Measurements from ENCODE around the gene RXRA. TPM values are rescaled to one million over a fixed set of nuclear protein-coding genes. Genes with fewer than 3 reads are reported as not detected.

The RXRA gene
- total RNA-seq, 1 donor from 2014 or later = 20.5 TPM

DNA sequence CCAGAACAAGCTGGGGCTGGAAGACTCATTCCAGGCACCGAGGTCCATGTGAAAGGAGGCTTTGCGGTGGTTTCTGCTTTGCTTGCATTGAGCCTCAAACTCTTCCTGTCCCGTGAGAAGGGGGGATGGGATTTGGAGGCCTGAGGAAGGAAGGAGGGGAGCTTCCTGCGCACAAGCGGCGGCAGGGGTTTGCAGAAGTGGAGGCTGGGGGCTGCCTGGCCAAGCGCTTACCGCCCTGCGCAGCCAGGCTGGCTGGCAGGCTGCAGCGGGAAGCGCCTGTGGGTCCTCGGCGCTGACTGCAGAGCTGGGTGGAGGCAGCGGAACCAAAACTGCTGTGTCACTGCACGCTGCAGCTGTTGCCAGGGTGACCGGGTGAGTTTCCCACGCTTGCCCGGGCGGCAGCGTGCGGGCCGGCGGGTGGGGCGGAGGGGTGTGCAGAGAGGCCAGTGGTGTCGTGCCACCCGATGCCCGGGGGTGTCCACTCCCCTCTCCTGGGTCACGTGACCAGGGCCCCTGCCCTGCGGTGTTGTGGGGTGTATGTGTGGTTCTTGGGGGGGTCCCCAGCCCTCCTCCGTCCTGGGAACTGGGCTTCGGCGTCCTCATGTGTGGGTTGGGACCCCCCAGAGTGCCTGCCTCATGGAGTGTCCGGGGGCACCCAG lies 81.0 kb downstream of the RXRA start:
- Mint-ChIP-seq H3K27ac (ENCODE audit: unreplicated experiment) (no peak overlapping the region), H3K9me3 (ENCODE audit: unreplicated experiment) (peaks cover 1% of the 10 kb centered on the region), H3K27me3 (ENCODE audit: unreplicated experiment) (peaks cover 3% of the 10 kb centered on the region), H3K4me1 (ENCODE audit: low read depth, unreplicated experiment) (peaks cover 5% of the 10 kb centered on the region), H3K4me3 (ENCODE audit: unreplicated experiment) (no peak overlapping the region), H3K36me3 (ENCODE audit: unreplicated experiment) (no peaks in the 10 kb centered on the region)
- TF ChIP-seq, protein P1, sequence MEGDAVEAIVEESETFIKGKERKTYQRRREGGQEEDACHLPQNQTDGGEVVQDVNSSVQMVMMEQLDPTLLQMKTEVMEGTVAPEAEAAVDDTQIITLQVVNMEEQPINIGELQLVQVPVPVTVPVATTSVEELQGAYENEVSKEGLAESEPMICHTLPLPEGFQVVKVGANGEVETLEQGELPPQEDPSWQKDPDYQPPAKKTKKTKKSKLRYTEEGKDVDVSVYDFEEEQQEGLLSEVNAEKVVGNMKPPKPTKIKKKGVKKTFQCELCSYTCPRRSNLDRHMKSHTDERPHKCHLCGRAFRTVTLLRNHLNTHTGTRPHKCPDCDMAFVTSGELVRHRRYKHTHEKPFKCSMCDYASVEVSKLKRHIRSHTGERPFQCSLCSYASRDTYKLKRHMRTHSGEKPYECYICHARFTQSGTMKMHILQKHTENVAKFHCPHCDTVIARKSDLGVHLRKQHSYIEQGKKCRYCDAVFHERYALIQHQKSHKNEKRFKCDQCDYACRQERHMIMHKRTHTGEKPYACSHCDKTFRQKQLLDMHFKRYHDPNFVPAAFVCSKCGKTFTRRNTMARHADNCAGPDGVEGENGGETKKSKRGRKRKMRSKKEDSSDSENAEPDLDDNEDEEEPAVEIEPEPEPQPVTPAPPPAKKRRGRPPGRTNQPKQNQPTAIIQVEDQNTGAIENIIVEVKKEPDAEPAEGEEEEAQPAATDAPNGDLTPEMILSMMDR (IDR thresholded peaks at IDR 0.05; ENCODE audit: partially characterized antibody, unreplicated experiment) = no peak
- DNase-seq = peak; percentile 65

DNA sequence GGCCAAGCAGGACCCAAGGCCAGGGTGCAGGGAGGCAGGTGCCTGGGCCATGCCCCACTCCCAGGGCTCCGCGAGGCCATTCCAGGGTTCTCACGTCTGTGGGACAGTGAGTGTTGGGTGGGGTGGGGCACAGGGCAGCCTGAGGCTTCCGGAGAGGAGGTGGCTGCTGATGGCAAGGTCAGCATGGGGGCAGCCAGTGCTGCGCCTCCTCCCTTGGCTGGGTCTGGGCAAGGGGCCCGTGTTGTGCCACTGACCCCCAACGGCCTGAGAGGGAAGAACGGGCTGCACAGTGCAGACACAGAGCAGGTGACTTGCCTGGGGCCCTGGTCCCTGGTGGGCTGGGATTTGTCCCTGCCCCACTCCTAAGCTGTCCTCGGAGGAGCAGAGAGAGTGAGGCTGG lies 82.1 kb downstream of the RXRA start:
- Mint-ChIP-seq H3K27ac (ENCODE audit: unreplicated experiment) (no peak overlapping the region), H3K9me3 (ENCODE audit: unreplicated experiment) (peaks cover 4% of the 10 kb centered on the region), H3K4me3 (ENCODE audit: unreplicated experiment) (no peak overlapping the region), H3K27me3 (ENCODE audit: unreplicated experiment) (peaks cover 6% of the 10 kb centered on the region), H3K4me1 (ENCODE audit: low read depth, unreplicated experiment) (peaks cover 10% of the 10 kb centered on the region), H3K36me3 (ENCODE audit: unreplicated experiment) (no peaks in the 10 kb centered on the region)
- no peak for DNase-seq
- TF ChIP-seq, protein P1 (IDR thresholded peaks at IDR 0.05; ENCODE audit: partially characterized antibody, unreplicated experiment) = no peak

GRCh38 chr9:134408939-134409737 lies 82.9 kb downstream of the RXRA start:
- Mint-ChIP-seq H3K4me3 (ENCODE audit: unreplicated experiment) (no peak overlapping the region), H3K27ac (ENCODE audit: unreplicated experiment) (no peak overlapping the region), H3K36me3 (ENCODE audit: unreplicated experiment) (no peaks in the 10 kb centered on the region), H3K27me3 (ENCODE audit: unreplicated experiment) (peaks cover 6% of the 10 kb centered on the region), H3K4me1 (ENCODE audit: low read depth, unreplicated experiment) (peaks cover 10% of the 10 kb centered on the region), H3K9me3 (ENCODE audit: unreplicated experiment) (peaks cover 4% of the 10 kb centered on the region)
- TF ChIP-seq, protein P1 (IDR thresholded peaks at IDR 0.05; ENCODE audit: partially characterized antibody, unreplicated experiment) = no peak
- DNase-seq = no peak

- H3K36me3 Mint-ChIP-seq (ENCODE audit: unreplicated experiment) = no peaks in the 10 kb centered on the region
- no peak for DNase-seq
- H3K27ac Mint-ChIP-seq (ENCODE audit: unreplicated experiment) = no peak overlapping the region
- H3K4me3 Mint-ChIP-seq (ENCODE audit: unreplicated experiment) = no peak overlapping the region
- H3K27me3 Mint-ChIP-seq (ENCODE audit: unreplicated experiment) = peaks cover 6% of the 10 kb centered on the region
- peaks cover 10% of the 10 kb centered on the region for H3K4me1 Mint-ChIP-seq (ENCODE audit: low read depth, unreplicated experiment)
- H3K9me3 Mint-ChIP-seq (ENCODE audit: unreplicated experiment) = peaks cover 3% of the 10 kb centered on the region
- TF ChIP-seq, protein P1 (IDR thresholded peaks at IDR 0.05; ENCODE audit: partially characterized antibody, unreplicated experiment) = no peak
These were observed 84.0 kb downstream of the RXRA start for GRCh38 chr9:134410071-134410834.

All from glutamatergic neuron (in vitro differentiated cells).